GM18519 (cell line): ENCODE measurements around the gene FARP1.

ENCODE experiments used
- ATAC-seq: cut with Tn5 transposase; IDR thresholded peaks from one replicate; pipeline ENCODE4 v1.9.1; 2021; ENCODE audit warnings: mild to moderate bottlenecking, moderate library complexity; ENCODE audit not compliant: unreplicated experiment, low FRiP score

FARP1 gene

GRCh38 chr13:98484289-98485219 lies 341.7 kb downstream of the FARP1 start:
- ATAC-seq = no peak

GRCh38 chr13:98485561-98485960 lies 342.7 kb downstream of the FARP1 start:
- no peak for ATAC-seq

- no peak for ATAC-seq
These were observed 343.5 kb downstream of the FARP1 start for GRCh38 chr13:98486412-98486811.

- no peak for ATAC-seq
These were observed 344.1 kb downstream of the FARP1 start for GRCh38 chr13:98487016-98487415.

GRCh38 chr13:98487522-98487921 lies 344.6 kb downstream of the FARP1 start:
- peak; percentile 39 for ATAC-seq

GRCh38 chr13:98488736-98489135 lies 345.8 kb downstream of the FARP1 start:
- ATAC-seq = peak; percentile 48

GRCh38 chr13:98489446-98490194 lies 346.7 kb downstream of the FARP1 start:
- no peak for ATAC-seq

- ATAC-seq = no peak
These were observed 347.4 kb downstream of the FARP1 start for GRCh38 chr13:98490195-98490836.

GRCh38 chr13:98490866-98491265 lies 348.0 kb downstream of the FARP1 start:
- no peak for ATAC-seq

GRCh38 chr13:98492335-98493041 lies 349.6 kb downstream of the FARP1 start:
- no peak for ATAC-seq

- no peak for ATAC-seq
These were observed 350.3 kb downstream of the FARP1 start for GRCh38 chr13:98493042-98493712.

- no peak for ATAC-seq
These were observed 351.9 kb downstream of the FARP1 start for GRCh38 chr13:98494769-98495168.

GRCh38 chr13:98495627-98496478 lies 353.0 kb downstream of the FARP1 start:
- ATAC-seq = no peak

GRCh38 chr13:98496479-98496791 lies 353.5 kb downstream of the FARP1 start:
- no peak for ATAC-seq

- no peak for ATAC-seq
These were observed 354.1 kb downstream of the FARP1 start for GRCh38 chr13:98496966-98497365.

- peak; percentile 80 for ATAC-seq
These were observed 358.1 kb downstream of the FARP1 start for GRCh38 chr13:98500963-98501421.

- ATAC-seq = no peak
These were observed 360.5 kb downstream of the FARP1 start for GRCh38 chr13:98503175-98504028.

GRCh38 chr13:98504029-98504351 lies 361.1 kb downstream of the FARP1 start:
- ATAC-seq = no peak
